GM12872 (cell line): ENCODE measurements around the gene GFRAL.

ENCODE experiments used
- TF ChIP-seq, protein P1 (sequence below): IDR thresholded peaks from 3 replicates; pipeline ENCODE4 v1.5.1; 2011; ENCODE audit warnings: low read depth, mild to moderate bottlenecking, low read length, moderate library complexity; ENCODE audit not compliant: insufficient read depth

GFRAL gene, protein sequence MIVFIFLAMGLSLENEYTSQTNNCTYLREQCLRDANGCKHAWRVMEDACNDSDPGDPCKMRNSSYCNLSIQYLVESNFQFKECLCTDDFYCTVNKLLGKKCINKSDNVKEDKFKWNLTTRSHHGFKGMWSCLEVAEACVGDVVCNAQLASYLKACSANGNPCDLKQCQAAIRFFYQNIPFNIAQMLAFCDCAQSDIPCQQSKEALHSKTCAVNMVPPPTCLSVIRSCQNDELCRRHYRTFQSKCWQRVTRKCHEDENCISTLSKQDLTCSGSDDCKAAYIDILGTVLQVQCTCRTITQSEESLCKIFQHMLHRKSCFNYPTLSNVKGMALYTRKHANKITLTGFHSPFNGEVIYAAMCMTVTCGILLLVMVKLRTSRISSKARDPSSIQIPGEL

DNA sequence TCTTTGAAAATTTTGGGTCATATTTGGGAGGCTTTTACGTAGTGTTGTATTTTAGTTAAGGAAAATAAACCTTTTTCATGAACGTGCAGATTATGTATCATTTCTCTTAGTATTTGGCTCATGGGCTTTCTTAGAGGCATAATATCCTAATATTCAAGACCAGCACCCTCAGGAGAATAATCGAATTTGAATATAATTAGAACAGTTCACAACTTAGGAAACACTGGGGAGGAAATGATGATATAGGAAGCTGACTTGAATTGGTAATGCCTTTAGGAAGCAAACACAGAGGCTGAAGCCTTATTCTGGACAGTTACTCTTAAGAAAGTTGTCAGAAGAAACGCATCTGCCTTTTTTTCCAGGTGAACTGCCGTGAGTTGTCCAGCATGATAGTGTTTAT is at the start of gene GFRAL:
Gene GFRAL, plus strand, starts transcription at position 301 of the 400 bp plus-strand sequence. Its CDS starts 86 bp downstream, at position 387.
- TF ChIP-seq, protein P1, sequence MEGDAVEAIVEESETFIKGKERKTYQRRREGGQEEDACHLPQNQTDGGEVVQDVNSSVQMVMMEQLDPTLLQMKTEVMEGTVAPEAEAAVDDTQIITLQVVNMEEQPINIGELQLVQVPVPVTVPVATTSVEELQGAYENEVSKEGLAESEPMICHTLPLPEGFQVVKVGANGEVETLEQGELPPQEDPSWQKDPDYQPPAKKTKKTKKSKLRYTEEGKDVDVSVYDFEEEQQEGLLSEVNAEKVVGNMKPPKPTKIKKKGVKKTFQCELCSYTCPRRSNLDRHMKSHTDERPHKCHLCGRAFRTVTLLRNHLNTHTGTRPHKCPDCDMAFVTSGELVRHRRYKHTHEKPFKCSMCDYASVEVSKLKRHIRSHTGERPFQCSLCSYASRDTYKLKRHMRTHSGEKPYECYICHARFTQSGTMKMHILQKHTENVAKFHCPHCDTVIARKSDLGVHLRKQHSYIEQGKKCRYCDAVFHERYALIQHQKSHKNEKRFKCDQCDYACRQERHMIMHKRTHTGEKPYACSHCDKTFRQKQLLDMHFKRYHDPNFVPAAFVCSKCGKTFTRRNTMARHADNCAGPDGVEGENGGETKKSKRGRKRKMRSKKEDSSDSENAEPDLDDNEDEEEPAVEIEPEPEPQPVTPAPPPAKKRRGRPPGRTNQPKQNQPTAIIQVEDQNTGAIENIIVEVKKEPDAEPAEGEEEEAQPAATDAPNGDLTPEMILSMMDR, result no peak

DNA sequence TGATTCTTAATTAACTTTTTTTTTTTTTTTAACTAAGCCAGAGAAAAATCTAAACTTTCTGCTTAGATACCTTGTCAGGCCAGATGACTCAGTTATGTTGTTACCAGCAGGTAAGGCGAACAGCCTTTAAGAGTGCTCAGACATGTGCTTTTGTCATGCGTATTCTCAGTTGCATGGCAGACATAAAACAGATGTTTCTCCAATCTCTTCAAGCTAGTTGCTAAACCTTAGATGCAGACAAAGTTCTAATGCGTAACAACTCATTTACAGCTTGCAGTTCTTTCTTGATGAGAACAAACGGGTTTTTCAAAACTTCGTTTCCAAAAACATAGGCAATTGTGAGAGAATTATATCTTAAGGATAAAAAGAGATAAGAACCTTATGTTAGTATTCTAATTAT is 49.6 kb upstream of the GFRAL start:
- TF ChIP-seq, protein P1, result no peak

DNA sequence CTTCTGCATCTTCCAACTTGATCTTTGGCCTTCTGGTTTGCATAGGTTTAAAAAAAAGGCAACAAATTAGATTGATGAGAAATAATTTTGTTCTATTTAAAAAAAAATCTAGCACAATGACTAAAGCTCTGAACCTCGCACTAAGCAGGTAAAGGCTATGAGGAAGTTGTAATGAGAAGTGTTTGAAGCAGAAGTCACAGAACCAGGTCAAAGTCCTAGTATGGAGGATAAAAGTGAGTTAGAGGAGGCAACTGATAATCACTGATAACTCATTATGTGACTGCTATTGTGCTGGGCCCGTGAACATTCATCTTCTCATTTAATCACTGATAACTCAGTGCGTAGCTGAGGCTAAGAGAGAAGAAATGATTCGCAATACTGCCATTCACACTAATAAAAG is 46.1 kb upstream of the GFRAL start:
- TF ChIP-seq, protein P1, result no peak

DNA sequence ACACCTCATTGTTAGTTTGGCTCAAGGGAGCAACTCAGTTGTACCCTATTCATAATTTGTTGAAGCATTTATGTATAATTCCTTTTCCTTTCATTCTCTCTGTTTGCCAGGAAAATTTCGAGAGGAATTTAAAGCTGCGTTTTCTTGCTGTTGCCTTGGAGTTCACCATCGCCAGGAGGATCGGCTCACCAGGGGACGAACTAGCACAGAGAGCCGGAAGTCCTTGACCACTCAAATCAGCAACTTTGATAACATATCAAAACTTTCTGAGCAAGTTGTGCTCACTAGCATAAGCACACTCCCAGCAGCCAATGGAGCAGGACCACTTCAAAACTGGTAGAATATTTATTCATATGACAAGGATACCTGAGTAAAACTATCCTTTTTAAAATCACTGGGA is 45.2 kb upstream of the GFRAL start:
- TF ChIP-seq, protein P1, result no peak

DNA sequence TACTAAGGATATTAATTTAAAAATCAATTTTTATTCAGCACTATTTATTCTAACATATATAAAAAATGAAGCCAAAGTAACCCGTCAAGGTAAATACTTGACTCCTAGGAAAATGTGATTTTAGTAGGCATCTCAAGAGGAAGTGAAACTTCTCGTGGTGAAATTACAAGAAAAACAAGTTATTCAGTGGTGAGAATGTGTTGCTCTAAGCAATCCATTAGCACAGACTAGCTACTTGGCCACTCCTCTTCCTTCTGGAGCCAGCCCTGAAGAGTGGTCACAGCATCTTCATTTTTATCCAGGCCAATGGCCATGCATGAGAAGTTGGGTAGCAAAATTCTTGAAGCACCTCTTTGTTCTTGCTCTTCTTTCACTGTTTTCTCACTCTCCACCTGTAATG is 40.4 kb upstream of the GFRAL start:
- TF ChIP-seq, protein P1, result no peak

DNA sequence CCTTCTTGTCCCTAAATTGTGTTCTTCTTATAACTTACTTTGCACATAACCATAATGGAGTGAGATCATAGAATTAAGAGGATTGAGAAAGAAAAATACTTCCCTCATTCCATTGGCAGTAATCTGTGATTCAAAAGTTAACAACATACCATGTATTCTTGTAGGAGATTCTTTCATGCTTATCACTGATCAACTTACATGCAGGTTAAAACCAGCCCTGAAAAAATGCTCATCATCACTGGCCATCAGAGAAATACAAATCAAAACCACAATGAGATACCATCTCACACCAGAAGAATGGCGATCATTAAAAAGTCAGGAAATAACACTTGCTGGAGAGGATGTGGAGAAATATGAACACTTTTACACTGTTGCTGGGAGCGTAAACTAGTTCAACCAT is 36.5 kb upstream of the GFRAL start:
- TF ChIP-seq, protein P1, result no peak

DNA sequence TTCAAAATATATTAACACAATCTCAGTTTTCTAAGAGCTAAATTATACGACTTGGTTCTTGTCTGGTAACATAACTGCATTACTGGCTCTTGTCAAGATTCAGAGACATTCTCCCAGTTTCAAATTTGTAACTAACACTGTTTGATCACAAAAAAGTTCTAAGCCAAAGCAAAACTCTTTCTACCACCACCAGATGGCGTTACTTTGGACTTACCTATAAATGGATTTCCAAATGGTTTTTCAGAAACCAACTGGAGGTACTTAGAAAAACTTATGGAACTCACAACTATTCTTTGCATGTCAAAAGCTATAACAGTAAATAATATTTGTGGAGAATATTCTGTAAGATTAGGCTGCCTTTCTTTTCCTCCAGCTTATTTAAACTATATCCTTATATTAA is 34.2 kb upstream of the GFRAL start:
- TF ChIP-seq, protein P1, result peak; percentile 48
